Mucosa of stomach (tissue), 1 donor: Measurements from ENCODE around the gene HCN3.
A peak's percentile ranks its signal among the peaks of the same experiment; 100 is the strongest.
"Not testable (repeated sequence)": the region's sequence is repeated elsewhere in the genome, so short reads cannot be mapped to it uniquely, and the experiment has no call there.

Experiments
- H3K27me3 ChIP-seq: one replicate; pipeline ENCODE4 v1.7.0; 2013; ENCODE audit warnings: mild to moderate bottlenecking, low read length; ENCODE audit not compliant: control insufficient read depth, insufficient read depth
- H3K36me3 ChIP-seq: one replicate; pipeline ENCODE4 v1.7.0; 2013; ENCODE audit warnings: low read length; ENCODE audit not compliant: control insufficient read depth, insufficient read depth
- H3K4me1 ChIP-seq: one replicate; pipeline ENCODE4 v1.7.0; 2013; ENCODE audit warnings: mild to moderate bottlenecking, low read length; ENCODE audit not compliant: control insufficient read depth, insufficient read depth
- H3K4me3 ChIP-seq: one replicate; pipeline ENCODE4 v1.7.0; 2013; ENCODE audit warnings: low read length
- H3K9ac ChIP-seq: one replicate; pipeline ENCODE4 v1.7.0; 2013; ENCODE audit warnings: mild to moderate bottlenecking, low read length, moderate library complexity
- H3K9me3 ChIP-seq: one replicate; pipeline ENCODE4 v1.7.0; 2013; ENCODE audit warnings: mild to moderate bottlenecking, low read length, moderate library complexity; ENCODE audit not compliant: control insufficient read depth
- donor health status: Pancreatic carcinoma.

HCN3 gene

GRCh38 chr1:155277902-155278688, 832 bp downstream of the HCN3 start:
- Histone ChIP-seq H3K9me3 (no peaks in the 10 kb centered on the region), H3K4me1 (peaks cover 3% of the 10 kb centered on the region), H3K36me3 (no peaks in the 10 kb centered on the region), H3K27me3 (no peaks in the 10 kb centered on the region), H3K9ac (peak overlapping the region; percentile 73), H3K4me3 (peak overlapping the region; percentile 69)

- H3K4me1 ChIP-seq, result peaks cover 3% of the 10 kb centered on the region
- H3K9me3 ChIP-seq, result no peaks in the 10 kb centered on the region
- no peaks in the 10 kb centered on the region for H3K27me3 ChIP-seq
- no peak overlapping the region for H3K4me3 ChIP-seq
- no peak overlapping the region for H3K9ac ChIP-seq
- H3K36me3 ChIP-seq, result no peaks in the 10 kb centered on the region
Observed at GRCh38 chr1:155278689-155279160, 1.5 kb downstream of the HCN3 start.

- no peak overlapping the region for H3K9ac ChIP-seq
- no peaks in the 10 kb centered on the region for H3K9me3 ChIP-seq
- H3K4me1 ChIP-seq, result peaks cover 3% of the 10 kb centered on the region
- no peaks in the 10 kb centered on the region for H3K36me3 ChIP-seq
- H3K4me3 ChIP-seq, result no peak overlapping the region
- H3K27me3 ChIP-seq, result no peaks in the 10 kb centered on the region
Observed at GRCh38 chr1:155279268-155279667, 2.0 kb downstream of the HCN3 start.

GRCh38 chr1:155282488-155283091, 5.3 kb downstream of the HCN3 start:
- Histone ChIP-seq H3K4me3 (no peak overlapping the region), H3K27me3 (no peaks in the 10 kb centered on the region), H3K9me3 (no peaks in the 10 kb centered on the region), H3K4me1 (peaks cover 3% of the 10 kb centered on the region), H3K9ac (no peak overlapping the region), H3K36me3 (no peaks in the 10 kb centered on the region)

GRCh38 chr1:155284476-155284875, 7.2 kb downstream of the HCN3 start:
- no peak overlapping the region for H3K9ac ChIP-seq
- H3K9me3 ChIP-seq, result no peaks in the 10 kb centered on the region
- H3K4me3 ChIP-seq, result no peak overlapping the region
- H3K4me1 ChIP-seq, result no peaks in the 10 kb centered on the region
- H3K27me3 ChIP-seq, result no peaks in the 10 kb centered on the region
- no peaks in the 10 kb centered on the region for H3K36me3 ChIP-seq

- H3K9me3 ChIP-seq, result no peaks in the 10 kb centered on the region
- H3K27me3 ChIP-seq, result no peaks in the 10 kb centered on the region
- no peak overlapping the region for H3K4me3 ChIP-seq
- no peaks in the 10 kb centered on the region for H3K36me3 ChIP-seq
- H3K4me1 ChIP-seq, result no peaks in the 10 kb centered on the region
- H3K9ac ChIP-seq, result no peak overlapping the region
Observed at GRCh38 chr1:155285063-155285462, 7.8 kb downstream of the HCN3 start.

GRCh38 chr1:155285631-155286044, 8.4 kb downstream of the HCN3 start:
- Histone ChIP-seq H3K9ac (no peak overlapping the region), H3K27me3 (no peaks in the 10 kb centered on the region), H3K9me3 (no peaks in the 10 kb centered on the region), H3K36me3 (no peaks in the 10 kb centered on the region), H3K4me3 (no peak overlapping the region), H3K4me1 (no peaks in the 10 kb centered on the region)

GRCh38 chr1:155286544-155286943, 9.3 kb downstream of the HCN3 start:
- Histone ChIP-seq H3K36me3 (no peaks in the 10 kb centered on the region), H3K4me1 (no peaks in the 10 kb centered on the region), H3K4me3 (no peak overlapping the region), H3K9me3 (no peaks in the 10 kb centered on the region), H3K27me3 (no peaks in the 10 kb centered on the region), H3K9ac (no peak overlapping the region)

- H3K9ac ChIP-seq, result no peak overlapping the region
Observed at GRCh38 chr1:155287987-155288543, 10.8 kb downstream of the HCN3 start.

GRCh38 chr1:155291006-155291405, 13.7 kb downstream of the HCN3 start:
- H3K36me3 ChIP-seq, H3K4me1 ChIP-seq, H3K9me3 ChIP-seq, H3K9ac ChIP-seq, H3K4me3 ChIP-seq: not testable (repeated sequence)
- H3K27me3 ChIP-seq, result peaks cover 22% of the 10 kb centered on the region

More at GRCh38 chr1:155287987-155288543, 10.8 kb downstream of the HCN3 start:
- Histone ChIP-seq H3K9me3 (no peaks in the 10 kb centered on the region), H3K4me1 (no peaks in the 10 kb centered on the region), H3K36me3 (no peaks in the 10 kb centered on the region), H3K27me3 (no peaks in the 10 kb centered on the region), H3K4me3 (no peak overlapping the region)

GRCh38 chr1:155293086-155293749, 16.0 kb downstream of the HCN3 start:
- Histone ChIP-seq H3K9ac (no peak overlapping the region), H3K4me1 (no peaks in the 10 kb centered on the region), H3K9me3 (no peaks in the 10 kb centered on the region), H3K27me3 (peaks cover 36% of the 10 kb centered on the region), H3K4me3 (no peak overlapping the region), H3K36me3 (no peaks in the 10 kb centered on the region)
